Cardiac septum (tissue), 1 donor: ENCODE data around the gene VPS33B. TPM values are rescaled to one million over a fixed set of nuclear protein-coding genes. Genes with fewer than 3 reads are reported as not detected.
A peak's percentile ranks its signal among the peaks of the same experiment; 100 is the strongest.
"Not testable (repeated sequence)": the region's sequence is repeated elsewhere in the genome, so short reads cannot be mapped to it uniquely, and the experiment has no call there.

Experiments used
- DNase-seq: peaks from one replicate; pipeline ENCODE4 v3.0.0-alpha.2; 2020; ENCODE audit warnings: low spot score
- intact Hi-C: fragments of 100-400 bp; cut with DNase I; formaldehyde crosslinking; loops from one replicate; pipeline ENCODE4 v1.14.0; 2022
- total RNA-seq: library from RNA; stranded (reverse); fragmentation: NEBNext Ultra II Directional; extraction: Animal tissue kit (Norgen Biotek cat#: 25700); gene quantifications from one replicate; pipeline ENCODE4 v1.2.1, GENCODE V29; 2021
- donor health status: DM: no; HTN: no; CAD: no.

Gene VPS33B
- total RNA-seq, 1 donor from 2014 or later: 6.8 TPM

DNA sequence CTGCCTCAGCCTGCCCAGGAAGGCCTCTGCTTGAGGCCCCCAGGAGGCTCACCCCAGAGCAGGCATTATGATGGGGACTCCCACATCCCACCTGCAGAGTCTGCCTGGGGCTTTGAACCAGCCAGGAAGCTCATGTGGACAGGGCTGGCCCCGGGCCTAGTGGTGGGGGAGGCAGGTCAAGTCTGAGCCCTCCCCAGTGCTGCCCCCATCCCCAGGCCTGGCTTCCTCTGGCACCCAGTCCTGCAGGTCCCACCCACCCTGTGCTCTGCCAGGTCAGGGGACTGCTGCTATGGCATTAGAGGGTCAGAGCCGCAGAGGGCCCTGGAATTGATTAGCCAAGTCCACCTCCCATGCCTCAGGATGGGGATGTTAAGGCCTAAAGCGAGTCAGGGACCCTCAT is 17.6 kb upstream of the VPS33B start:
- intact Hi-C loops: no loop called here
- no peak for DNase-seq

- peak; percentile 84 for DNase-seq
- intact Hi-C loops: no loop called here
These were observed 10.8 kb upstream of the VPS33B start for GRCh38 chr15:91032919-91033803.

DNA sequence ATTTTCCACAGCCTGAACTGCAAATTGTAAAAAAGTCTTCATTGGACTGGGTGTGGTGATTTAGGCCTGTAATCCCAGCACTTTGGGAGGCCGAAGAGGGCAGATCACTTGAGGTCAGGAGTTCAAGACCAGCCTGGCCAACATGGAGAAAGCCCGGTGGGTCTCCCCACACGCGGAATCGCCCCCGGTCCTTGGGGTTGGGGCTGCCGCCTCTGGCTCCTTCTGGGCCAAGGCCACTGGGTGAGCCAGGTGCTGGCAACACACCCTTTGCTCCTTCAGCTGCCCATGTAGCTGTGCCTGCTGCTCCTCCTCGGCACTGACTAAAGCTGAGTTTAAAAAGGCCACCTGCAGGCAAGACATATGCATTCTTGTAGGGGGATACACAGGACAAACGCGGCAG is 9.4 kb upstream of the VPS33B start:
- DNase-seq: no peak
- intact Hi-C loops: no loop called here

DNA sequence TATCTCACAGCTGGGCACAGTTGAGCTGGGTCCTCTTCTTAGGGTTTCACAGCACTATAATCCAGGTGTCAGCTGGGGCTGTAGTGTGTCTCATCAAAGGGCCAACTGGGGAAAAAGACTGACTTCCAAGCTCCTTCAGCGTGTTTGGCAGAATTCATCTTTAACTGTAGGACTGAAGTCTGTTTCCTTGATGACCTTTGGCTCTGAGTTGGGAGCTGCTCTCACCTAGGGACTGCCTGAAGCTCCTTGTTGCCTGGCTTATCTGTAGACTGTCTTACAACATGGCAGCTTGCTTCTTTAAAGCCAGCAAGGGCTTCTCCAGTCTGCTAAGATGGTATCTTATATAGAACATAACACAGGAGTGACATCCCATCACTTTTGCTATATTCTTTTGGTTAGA is 5.3 kb upstream of the VPS33B start:
- peak; percentile 44 for DNase-seq
- intact Hi-C loops: no loop called here

DNA sequence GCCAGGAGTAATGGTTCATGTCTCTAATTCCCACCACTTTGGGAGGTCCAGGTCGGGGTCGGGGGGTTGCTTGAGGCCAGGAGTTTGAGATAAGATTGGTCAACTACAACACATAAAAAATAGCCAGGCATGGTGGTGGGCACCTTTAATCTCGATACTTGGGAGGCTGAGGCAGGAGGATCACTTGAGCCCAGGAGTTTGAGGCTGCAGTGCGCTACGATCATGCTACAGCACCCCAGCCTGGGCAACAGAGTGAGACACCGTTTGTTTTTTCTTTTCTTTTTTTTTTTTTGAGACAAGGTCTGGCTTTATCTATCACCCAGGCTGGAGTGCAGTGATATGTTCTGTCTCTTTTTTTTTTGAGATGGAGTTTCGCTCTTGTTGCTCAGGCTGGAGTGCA is 1.3 kb upstream of the VPS33B start:
- intact Hi-C loops: loop anchor here (2.0 kb wide), 1 partner anchor 67 kb away; no protein-coding TSS in a partner anchor
- DNase-seq: peak; percentile 9

- intact Hi-C loops: loop anchor here (2.0 kb wide), 1 partner anchor 66 kb away; no protein-coding TSS in a partner anchor
- no peak for DNase-seq
These were observed 387 bp upstream of the VPS33B start for GRCh38 chr15:91022832-91023129.

GRCh38 chr15:91021516-91022074 is 799 bp downstream of the VPS33B start:
- peak; percentile 33 for DNase-seq
- intact Hi-C loops: loop anchor here (2.0 kb wide), 1 partner anchor 65 kb away; no protein-coding TSS in a partner anchor

- DNase-seq: peak; percentile 33
- intact Hi-C loops: no loop called here
These were observed 4.2 kb downstream of the VPS33B start for GRCh38 chr15:91018158-91018557.

- no peak for DNase-seq
- intact Hi-C loops: no loop called here
These were observed 4.7 kb downstream of the VPS33B start for GRCh38 chr15:91017716-91018115.

GRCh38 chr15:91013701-91014100 is 8.7 kb downstream of the VPS33B start:
- intact Hi-C loops, DNase-seq: not testable (repeated sequence)

GRCh38 chr15:91007266-91007665 is 15.1 kb downstream of the VPS33B start:
- intact Hi-C loops: no loop called here

GRCh38 chr15:91001209-91001608 is 21.2 kb downstream of the VPS33B start:
- DNase-seq: no peak
- intact Hi-C loops: no loop called here

More at GRCh38 chr15:91007266-91007665, 15.1 kb downstream of the VPS33B start:
- no peak for DNase-seq

GRCh38 chr15:90998737-90999136 is 23.7 kb downstream of the VPS33B start:
- DNase-seq: no peak
- intact Hi-C loops: no loop called here

DNA sequence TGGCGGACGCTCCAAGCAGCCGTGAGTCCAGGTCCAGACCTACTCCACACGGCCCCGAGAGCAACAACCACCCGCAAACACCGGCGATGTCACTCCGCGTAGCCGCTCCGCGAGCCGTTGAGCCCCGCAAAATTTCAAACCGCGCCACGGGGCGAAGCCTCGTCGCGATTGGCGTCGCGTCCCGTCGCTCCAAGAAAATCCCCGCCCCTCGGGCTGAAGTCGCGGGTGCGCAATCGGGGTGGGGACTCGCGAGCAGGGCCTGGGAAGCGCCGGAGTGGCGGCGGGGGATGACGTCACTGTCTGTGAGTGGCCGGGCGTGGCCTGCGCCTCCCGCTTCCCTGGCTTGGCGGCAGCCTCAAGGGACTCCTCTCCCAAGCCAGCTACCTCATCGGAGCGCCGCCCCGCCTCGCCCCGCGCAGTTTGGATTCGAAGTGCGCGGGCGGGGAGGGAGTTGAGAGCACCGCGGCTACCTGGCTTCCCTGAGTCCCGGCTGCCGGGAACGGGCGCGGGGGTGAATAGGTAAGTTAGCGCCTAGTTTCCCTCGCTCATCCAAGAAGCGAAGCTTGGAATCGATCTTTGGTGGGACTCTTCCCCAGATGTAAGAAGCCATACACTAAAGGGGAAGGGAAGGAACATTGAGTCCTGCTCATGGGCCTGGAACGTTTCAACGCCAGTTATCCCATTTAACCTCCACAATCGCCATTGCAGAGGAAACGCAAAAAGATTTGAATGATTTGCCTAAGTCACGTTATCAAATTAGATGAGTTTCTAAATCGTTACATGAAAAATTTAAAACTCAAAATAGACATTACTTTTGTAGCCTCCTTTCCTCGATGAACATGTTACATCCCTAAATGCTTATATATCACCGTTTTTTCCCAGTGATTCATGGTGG is 27.7 kb downstream of the VPS33B start, which contains the start of gene PRC1:
Gene PRC1 (minus strand): TSS at position 119 of the 895 bp plus-strand sequence. CDS start 118 bp downstream, at position 1.
- peak; percentile 100 for DNase-seq
- intact Hi-C loops: loop anchor here (2.0 kb wide), 1 partner anchor 38 kb away; no protein-coding TSS in a partner anchor

GRCh38 chr15:90994059-90994416 is 28.4 kb downstream of the VPS33B start:
- intact Hi-C loops: loop anchor here (2.0 kb wide), 1 partner anchor 37 kb away; no protein-coding TSS in a partner anchor
- no peak for DNase-seq

DNA sequence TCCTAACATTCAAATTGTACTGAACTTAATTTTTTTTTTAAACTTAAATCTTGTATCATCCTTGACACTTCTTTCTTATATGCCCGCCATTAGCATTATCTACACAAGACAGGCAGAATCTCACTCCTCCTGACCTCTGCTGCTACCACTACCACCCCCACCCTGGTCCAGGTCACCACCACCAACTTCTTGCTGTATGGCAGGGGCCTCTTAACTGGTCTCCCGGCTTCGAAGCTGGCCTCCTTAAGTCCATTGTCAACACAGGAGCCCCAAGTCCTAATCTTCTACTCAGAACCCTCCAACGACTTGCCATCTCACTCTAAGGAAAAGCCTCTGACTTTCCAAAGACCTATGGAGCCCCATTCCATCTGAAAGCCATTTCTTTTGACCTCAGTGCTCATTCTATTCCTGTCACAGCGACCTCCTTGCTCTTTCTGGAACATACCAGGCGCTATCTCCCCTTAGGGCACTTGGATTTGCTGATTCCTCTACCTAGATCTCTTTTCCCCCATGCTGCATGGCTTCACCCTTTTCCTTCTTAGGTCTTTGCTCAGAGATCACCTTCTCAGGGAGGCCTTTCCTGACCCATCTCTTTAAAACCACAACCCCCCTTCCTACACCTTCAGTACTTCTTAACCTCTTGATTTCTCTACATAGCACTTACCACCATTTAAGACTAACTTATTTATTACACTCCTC is 30.7 kb downstream of the VPS33B start:
- intact Hi-C loops: no loop called here
- no peak for DNase-seq

DNA sequence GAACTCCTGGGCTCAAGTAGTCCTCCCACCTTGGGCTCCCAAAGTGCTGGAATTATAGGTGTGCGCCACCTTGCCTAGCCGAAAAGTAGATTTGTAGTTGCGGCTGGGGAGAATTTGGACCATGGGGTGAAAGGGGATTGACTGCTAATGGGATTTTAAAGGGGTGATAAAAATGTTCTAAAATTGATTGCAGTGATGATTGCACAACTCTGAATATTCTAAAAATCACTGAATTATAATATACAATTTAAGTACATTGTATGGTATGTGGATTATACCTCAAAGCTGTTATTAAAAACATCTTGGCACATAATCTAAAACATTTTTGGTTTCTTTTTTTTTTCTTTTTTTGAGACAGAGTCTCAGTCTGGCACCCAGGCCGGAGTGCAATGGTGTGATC is 31.9 kb downstream of the VPS33B start:
- intact Hi-C loops: no loop called here
- DNase-seq: no peak

DNA sequence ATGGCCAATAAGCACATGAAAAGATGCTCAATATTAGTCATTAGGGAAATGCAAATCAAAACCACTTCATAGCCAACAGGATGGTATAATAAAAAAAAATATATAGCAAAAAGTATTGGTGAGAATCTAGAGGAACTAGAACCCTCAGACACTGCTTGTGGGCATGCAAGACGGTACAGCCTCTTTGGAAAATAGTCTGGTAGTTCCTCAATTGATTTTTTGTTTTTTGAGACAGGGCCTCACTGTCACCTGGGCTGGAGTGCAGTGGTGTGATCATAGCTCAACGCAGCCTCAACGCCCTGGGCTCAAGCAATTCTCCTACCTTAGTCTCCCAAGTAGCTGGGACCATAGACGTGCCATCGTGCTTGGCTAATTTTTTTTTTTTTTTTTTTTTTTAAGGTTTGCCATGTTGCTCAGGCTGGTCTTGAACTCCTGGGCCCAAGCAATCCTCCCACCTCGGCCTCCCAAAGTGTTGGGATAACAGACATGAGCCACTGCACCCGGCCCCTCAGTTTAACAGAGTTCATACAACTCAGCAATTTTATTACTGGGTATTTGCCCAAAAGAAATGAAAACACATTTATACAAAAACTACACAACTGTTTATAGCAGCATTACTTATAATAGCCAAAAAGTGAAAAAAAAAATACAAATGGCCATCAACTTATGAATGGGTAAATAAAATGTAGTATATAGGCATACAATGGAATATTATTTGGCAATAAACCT is 33.2 kb downstream of the VPS33B start:
- no peak for DNase-seq
- intact Hi-C loops: no loop called here

DNA sequence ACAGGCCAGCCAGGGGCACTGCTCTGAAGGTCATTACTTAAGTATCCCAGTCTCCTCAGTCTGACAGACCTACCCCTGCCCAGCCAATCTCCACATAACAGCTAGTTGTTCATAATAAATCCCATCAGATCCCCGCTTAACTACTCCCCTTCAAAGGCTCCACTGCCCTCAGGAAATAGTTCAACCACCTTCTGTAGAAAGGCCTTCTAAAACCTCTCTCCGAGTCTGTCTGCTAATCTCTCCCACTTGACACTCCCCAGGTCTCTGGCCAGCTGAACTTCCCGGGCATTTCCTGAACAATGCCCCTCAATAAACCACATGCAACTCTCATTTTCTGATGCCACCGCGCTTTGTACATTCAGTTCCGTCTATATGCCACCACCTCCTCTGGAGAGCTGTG is 34.1 kb downstream of the VPS33B start:
- intact Hi-C loops: no loop called here
- DNase-seq: no peak
